GM10266 (cell line): ENCODE data around the gene VPS45.

Experiments
- DNase-seq: peaks from one replicate; pipeline ENCODE4 v3.0.0; 2012; ENCODE audit errors: extremely low spot score
- CTCF ChIP-seq: IDR thresholded peaks from 2 replicates; pipeline ENCODE4 v1.5.1; 2012; ENCODE audit warnings: mild to moderate bottlenecking, low read depth; ENCODE audit not compliant: control insufficient read depth, insufficient read depth; ENCODE audit errors: missing control alignments

VPS45 gene

GRCh38 chr1:150102986-150103385 lies 35.4 kb downstream of the VPS45 start:
- no peak for DNase-seq
- TF ChIP-seq CTCF, result no peak

DNA sequence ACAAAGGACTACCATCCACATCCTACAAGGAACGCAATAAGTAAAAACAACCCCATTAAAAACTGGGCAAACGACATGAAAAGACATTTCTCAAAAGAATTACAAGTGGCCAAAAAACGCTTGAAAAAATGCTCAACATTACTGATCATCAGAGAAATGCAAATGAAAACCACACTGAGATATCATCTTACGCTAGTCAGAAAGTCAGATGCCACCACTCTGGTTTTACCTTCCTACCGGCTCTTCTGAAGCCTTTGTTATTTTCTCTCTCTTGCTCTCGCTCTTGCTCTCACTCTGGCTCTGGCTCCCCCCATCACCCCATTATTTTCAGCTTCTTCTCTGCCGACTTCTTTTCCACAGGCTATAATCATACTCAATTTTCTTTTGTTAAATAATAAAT lies 38.8 kb downstream of the VPS45 start:
- DNase-seq, result no peak

GRCh38 chr1:150109586-150109985 lies 42.0 kb downstream of the VPS45 start:
- no peak for TF ChIP-seq CTCF

More for the DNA sequence above, 38.8 kb downstream of the VPS45 start:
- TF ChIP-seq CTCF, result no peak

GRCh38 chr1:150110116-150110515 lies 42.5 kb downstream of the VPS45 start:
- TF ChIP-seq CTCF, result no peak
- DNase-seq, result no peak

More at GRCh38 chr1:150109586-150109985, 42.0 kb downstream of the VPS45 start:
- peak; percentile 22 for DNase-seq

- no peak for TF ChIP-seq CTCF
- DNase-seq, result no peak
These were observed 44.1 kb downstream of the VPS45 start for GRCh38 chr1:150111670-150112069.

DNA sequence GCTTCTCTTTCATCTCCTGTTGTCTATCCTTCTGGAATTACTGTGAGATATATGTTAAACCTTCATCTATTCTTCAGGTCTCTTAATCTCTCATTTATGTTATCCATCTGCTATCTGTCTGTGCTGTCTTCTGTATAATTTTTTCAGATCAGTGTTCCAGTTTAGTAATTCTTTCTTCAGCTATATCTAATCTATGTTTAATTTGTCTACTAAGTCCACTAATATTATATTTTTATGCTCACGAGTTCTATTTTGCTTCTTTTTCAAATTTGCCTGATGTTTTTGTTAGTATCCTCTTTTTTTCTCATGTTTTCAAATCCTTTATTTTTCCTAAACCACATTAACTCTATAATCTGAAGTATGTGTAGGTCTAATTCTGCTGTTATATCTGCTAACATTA lies 47.5 kb downstream of the VPS45 start:
- no peak for TF ChIP-seq CTCF
- no peak for DNase-seq

DNA sequence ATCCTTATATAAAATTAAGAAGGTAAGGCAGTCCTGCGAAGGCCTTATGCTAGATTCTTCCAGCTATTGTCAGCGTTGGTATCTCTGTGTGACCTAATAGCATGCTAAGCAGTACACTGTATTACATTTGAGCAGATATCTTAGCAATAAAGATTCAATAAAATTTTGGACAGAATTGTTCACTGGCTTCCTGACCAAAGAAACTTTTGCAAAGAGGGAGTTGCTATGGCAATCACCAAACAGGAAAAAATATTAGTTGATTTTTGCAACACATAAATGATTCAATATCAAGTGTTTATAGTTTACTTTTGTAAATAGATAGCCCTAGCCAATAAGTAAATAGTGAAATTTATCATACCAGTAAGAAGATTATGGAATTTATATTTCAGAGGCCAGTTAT lies 51.1 kb downstream of the VPS45 start:
- TF ChIP-seq CTCF, result no peak
- DNase-seq, result no peak
